BJ (cell line): ENCODE measurements around the gene INAVA. TPM values are rescaled to one million over a fixed set of nuclear protein-coding genes. Genes with fewer than 3 reads are reported as not detected.

Experiments
- CTCF ChIA-PET: fragments of 350-600 bp; formaldehyde crosslinking; extraction: SDS; loops from one replicate; lab custom pipeline; 2021; ENCODE audit warnings: antibody characterized with exemption, inconsistent platforms; lab: Yijun Ruan, JAX
- POLR2A ChIA-PET: fragments of 300-600 bp; sonication (Branson Sonifier 250); formaldehyde crosslinking; extraction: SDS; loops from one replicate; lab custom pipeline; 2021; ENCODE audit warnings: antibody characterized with exemption; lab: Charles Lee
- DNase-seq: peaks from one replicate; pipeline ENCODE4 v3.0.0-alpha.2; 2011; ENCODE audit warnings: low read depth
- H3K27me3 ChIP-seq: 2 replicates; pipeline ENCODE4 v1.6.0; 2011; ENCODE audit warnings: low read length; ENCODE audit not compliant: control insufficient read depth, insufficient read depth
- H3K36me3 ChIP-seq: 2 replicates; pipeline ENCODE4 v1.5.1; 2011; ENCODE audit warnings: low read length; ENCODE audit not compliant: control insufficient read depth, insufficient read depth
- H3K4me3 ChIP-seq: 2 replicates; pipeline ENCODE4 v1.5.1; 2011; ENCODE audit warnings: low read depth, mild to moderate bottlenecking, control low read depth, low read length
- CTCF ChIP-seq: IDR thresholded peaks from 2 replicates; pipeline ENCODE4 v1.5.1; 2011; ENCODE audit warnings: low read depth, mild to moderate bottlenecking, control low read depth, inconsistent platforms, low read length, moderate library complexity; ENCODE audit not compliant: insufficient read depth
- polyA plus RNA-seq: library from polyadenylated mRNA; depleted of rRNA; stranded (reverse); fragments of >200 nt; gene quantifications from 2 replicates; pipeline ENCODE4 v1.2.3, GENCODE V29; 2011

INAVA gene
- polyA plus RNA-seq, 1 experiment = 0.01 TPM

GRCh38 chr1:200866521-200866920 is 28.2 kb upstream of the INAVA start:
- ChIA-PET CTCF (interaction anchor here (0.6 to 1.4 kb wide), 3 partner anchors 9 to 248 kb away, joined by 3 to 5 read pairs (median 4); no protein-coding TSS in a partner anchor), POLR2A (no interaction called here)
- H3K27me3 ChIP-seq = no peaks in the 10 kb centered on the region; the same call in 1 of the 2 replicates
- no peak for TF ChIP-seq CTCF
- H3K4me3 ChIP-seq = no peak overlapping the region
- no peak for DNase-seq
- H3K36me3 ChIP-seq = no peaks in the 10 kb centered on the region; the same call in none of the 2 replicates

- POLR2A ChIA-PET = no interaction called here
- H3K4me3 ChIP-seq = no peak overlapping the region
- no peak for TF ChIP-seq CTCF
- no peak for DNase-seq
- H3K36me3 ChIP-seq = no peaks in the 10 kb centered on the region; the same call in none of the 2 replicates
- CTCF ChIA-PET = interaction anchor here (1.4 kb wide), 1 partner anchor 12 kb away, joined by 4 read pairs; no protein-coding TSS in a partner anchor
- H3K27me3 ChIP-seq = peaks cover 2% of the 10 kb centered on the region
Measured at GRCh38 chr1:200867018-200867811, 27.5 kb upstream of the INAVA start.

- Histone ChIP-seq H3K27me3 (peaks cover 17% of the 10 kb centered on the region), H3K36me3 (no peaks in the 10 kb centered on the region), H3K4me3 (no peak overlapping the region)
- no peak for DNase-seq
- CTCF ChIA-PET = no interaction called here
- TF ChIP-seq CTCF = no peak
- POLR2A ChIA-PET = no interaction called here
Measured at GRCh38 chr1:200869376-200869752, 25.3 kb upstream of the INAVA start.

DNA sequence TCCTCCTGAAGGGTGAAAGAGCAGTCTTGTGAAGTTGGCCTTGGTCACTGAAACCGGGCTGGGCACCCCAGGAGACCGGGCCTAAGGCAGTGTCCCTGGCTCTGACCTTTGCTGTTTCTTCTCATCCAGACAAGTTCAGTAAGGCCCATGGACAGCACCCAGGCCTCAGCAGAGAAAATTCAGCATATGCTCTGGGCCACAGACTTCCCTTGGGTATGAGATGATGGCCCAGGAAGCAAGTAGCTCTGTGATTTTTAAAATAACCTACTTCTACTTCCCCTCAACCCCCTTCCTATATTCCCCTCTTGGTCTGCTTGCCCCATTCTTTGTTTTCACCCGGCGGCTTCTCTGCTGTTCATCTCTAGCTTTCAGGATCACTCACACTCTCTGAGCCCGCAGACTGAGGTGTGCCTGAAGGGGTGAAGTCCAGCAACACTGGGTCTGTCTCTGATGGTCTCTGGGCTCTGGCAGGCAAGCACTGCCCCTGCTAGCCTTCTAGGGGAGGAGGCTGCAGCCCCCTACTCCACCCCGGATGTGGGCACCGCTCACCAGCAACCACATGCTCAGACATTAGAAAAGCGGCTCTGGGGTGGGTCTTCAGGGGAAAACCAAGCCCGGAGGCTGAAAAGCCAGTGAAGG is 24.8 kb upstream of the INAVA start:
- no peak overlapping the region for H3K4me3 ChIP-seq
- POLR2A ChIA-PET = no interaction called here
- no peak for DNase-seq
- CTCF ChIA-PET = no interaction called here
- no peaks in the 10 kb centered on the region for H3K36me3 ChIP-seq
- TF ChIP-seq CTCF = no peak
- peaks cover 18% of the 10 kb centered on the region for H3K27me3 ChIP-seq

GRCh38 chr1:200872446-200873115 is 22.1 kb upstream of the INAVA start, which contains the start of gene GPR25:
Gene GPR25 (plus strand): TSS chr1:200872981. CDS start chr1:200873038, 57 bp downstream.
- no peak for TF ChIP-seq CTCF
- ChIA-PET POLR2A (no interaction called here), CTCF (no interaction called here)
- Histone ChIP-seq H3K36me3 (no peaks in the 10 kb centered on the region), H3K4me3 (peak within 1 kb of the TSS; percentile 14; the same call in 1 of the 2 replicates), H3K27me3 (peaks cover 21% of the 10 kb centered on the region)
- DNase-seq = no peak
